ENCODE data around the gene TPP1.

The TPP1 gene

DNA sequence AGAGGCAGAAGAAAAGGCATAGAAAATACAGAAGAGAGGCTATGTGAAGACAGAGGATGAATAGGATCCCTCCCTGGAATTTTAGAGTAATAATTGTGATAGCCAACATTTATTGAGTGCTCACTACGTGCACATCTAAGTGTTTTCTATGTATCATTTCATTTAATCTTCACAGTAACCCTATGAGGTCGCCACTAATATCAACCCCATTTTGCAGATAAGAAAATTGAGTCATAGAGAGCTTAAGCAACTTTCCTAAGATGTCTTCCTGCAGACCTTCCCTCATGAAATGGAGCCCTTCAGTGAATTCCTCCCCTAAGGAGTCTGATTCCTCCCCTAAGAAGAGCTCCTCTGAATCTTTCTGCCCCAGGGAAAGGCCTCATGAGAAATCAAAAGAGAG lies 53.9 kb downstream of the TPP1 start:
- H3K4me1 ChIP-seq = peaks cover 3% of the 10 kb centered on the region; the same call in 1 of the 2 replicates
- H3K4me3 ChIP-seq (ENCODE audit: low read depth, low read length) = no peak overlapping the region
- H3K9me3 ChIP-seq = no peaks in the 10 kb centered on the region
- DNase-seq = no peak
- H3K27me3 ChIP-seq = no peaks in the 10 kb centered on the region
- no peaks in the 10 kb centered on the region for H3K36me3 ChIP-seq
- TF ChIP-seq, protein P1, sequence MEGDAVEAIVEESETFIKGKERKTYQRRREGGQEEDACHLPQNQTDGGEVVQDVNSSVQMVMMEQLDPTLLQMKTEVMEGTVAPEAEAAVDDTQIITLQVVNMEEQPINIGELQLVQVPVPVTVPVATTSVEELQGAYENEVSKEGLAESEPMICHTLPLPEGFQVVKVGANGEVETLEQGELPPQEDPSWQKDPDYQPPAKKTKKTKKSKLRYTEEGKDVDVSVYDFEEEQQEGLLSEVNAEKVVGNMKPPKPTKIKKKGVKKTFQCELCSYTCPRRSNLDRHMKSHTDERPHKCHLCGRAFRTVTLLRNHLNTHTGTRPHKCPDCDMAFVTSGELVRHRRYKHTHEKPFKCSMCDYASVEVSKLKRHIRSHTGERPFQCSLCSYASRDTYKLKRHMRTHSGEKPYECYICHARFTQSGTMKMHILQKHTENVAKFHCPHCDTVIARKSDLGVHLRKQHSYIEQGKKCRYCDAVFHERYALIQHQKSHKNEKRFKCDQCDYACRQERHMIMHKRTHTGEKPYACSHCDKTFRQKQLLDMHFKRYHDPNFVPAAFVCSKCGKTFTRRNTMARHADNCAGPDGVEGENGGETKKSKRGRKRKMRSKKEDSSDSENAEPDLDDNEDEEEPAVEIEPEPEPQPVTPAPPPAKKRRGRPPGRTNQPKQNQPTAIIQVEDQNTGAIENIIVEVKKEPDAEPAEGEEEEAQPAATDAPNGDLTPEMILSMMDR (IDR thresholded peaks at IDR 0.05; ENCODE audit: low read depth, low read length) = no peak

DNA sequence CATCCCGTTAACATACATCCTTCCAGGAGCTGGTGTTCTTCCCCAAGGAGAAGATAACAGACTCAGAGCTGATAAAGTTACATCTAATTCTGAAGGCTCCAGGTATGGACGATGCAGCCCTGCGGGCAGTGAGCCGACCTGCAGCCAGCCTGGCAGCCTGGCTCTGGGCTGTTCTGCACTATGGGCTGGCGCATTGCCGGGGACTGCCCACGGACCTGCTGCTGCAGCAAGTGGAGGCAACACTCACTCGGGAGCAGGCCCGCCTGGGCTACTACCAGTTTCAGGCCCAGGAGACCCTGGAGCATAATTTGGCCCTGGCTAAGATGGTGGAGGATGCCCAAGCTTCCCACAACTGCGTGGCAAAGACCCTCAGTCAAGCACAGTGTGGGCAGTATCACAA lies 55.6 kb downstream of the TPP1 start:
- H3K27me3 ChIP-seq = no peaks in the 10 kb centered on the region
- no peaks in the 10 kb centered on the region for H3K36me3 ChIP-seq
- H3K4me3 ChIP-seq (ENCODE audit: low read depth, low read length) = no peak overlapping the region
- DNase-seq = peak; percentile 50
- peaks cover 3% of the 10 kb centered on the region; the same call in 1 of the 2 replicates for H3K4me1 ChIP-seq
- TF ChIP-seq, protein P1 (IDR thresholded peaks at IDR 0.05; ENCODE audit: low read depth, low read length) = no peak
- H3K9me3 ChIP-seq = no peaks in the 10 kb centered on the region

DNA sequence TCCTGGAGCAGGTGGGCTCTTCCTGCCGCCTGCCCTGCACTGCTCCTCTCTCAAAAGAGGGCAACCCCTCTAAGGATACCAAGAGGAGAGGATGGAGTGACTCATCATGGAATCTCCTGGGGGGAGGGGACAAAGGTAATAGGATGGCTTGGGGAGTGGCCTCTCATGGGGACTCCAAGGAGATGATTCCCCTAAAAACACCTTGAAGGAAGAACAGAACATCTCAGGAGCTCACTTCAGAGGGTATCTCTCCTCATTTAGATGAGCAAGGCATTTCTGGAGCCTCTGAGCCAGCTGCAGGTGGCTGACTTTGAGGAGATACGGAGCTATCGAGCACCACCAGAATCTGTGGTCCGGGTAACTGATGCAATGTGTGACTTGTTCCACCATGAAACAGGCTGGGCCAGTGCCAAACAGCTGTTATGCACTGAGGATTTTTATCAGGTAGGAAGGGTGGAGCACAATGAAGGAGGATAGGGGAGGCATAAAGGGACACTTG lies 56.1 kb downstream of the TPP1 start:
- no peak for DNase-seq
- H3K9me3 ChIP-seq = no peaks in the 10 kb centered on the region
- peaks cover under 1% of the 10 kb centered on the region; the same call in 1 of the 2 replicates for H3K4me1 ChIP-seq
- no peaks in the 10 kb centered on the region for H3K27me3 ChIP-seq
- no peaks in the 10 kb centered on the region for H3K36me3 ChIP-seq
- no peak overlapping the region for H3K4me3 ChIP-seq (ENCODE audit: low read depth, low read length)
- TF ChIP-seq, protein P1 (IDR thresholded peaks at IDR 0.05; ENCODE audit: low read depth, low read length) = no peak

Data from BE2C (cell line).